Activated CD4-positive, alpha-beta T cell treated with anti-CD3 and anti-CD28 coated beads, Interleukin-2, amount 10 ng/mL, durations not matched to agents 24 days and 14 days (primary cell): Measurements from ENCODE around the gene INO80. TPM values are rescaled to one million over a fixed set of nuclear protein-coding genes. Genes with fewer than 3 reads are reported as not detected.

Source experiments
- DNase-seq: peaks from one replicate; pipeline ENCODE4 v3.0.0; 2022
- H3K27ac Mint-ChIP-seq: one replicate; pipeline ENCODE4 v1.8.0; 2022; ENCODE audit warnings: mild to moderate bottlenecking, mixed read lengths
- H3K27me3 Mint-ChIP-seq: one replicate; pipeline ENCODE4 v1.8.0; 2022; ENCODE audit warnings: mixed read lengths
- H3K36me3 Mint-ChIP-seq: one replicate; pipeline ENCODE4 v1.8.0; 2022; ENCODE audit warnings: low read depth, mild to moderate bottlenecking, mixed read lengths
- H3K4me1 Mint-ChIP-seq: one replicate; pipeline ENCODE4 v1.8.0; 2021; ENCODE audit warnings: mixed read lengths
- H3K4me3 Mint-ChIP-seq: one replicate; pipeline ENCODE4 v1.8.0; 2022; ENCODE audit warnings: mild to moderate bottlenecking, moderate library complexity, mixed read lengths
- H3K9me3 Mint-ChIP-seq: one replicate; pipeline ENCODE4 v1.8.0; 2021; ENCODE audit warnings: mixed read lengths
- intact Hi-C: fragments of 100-400 bp; cut with micrococcal nuclease; formaldehyde crosslinking; loops from one replicate; pipeline ENCODE4 v1.15.1; 2023
- total RNA-seq: library from RNA; stranded (reverse); gene quantifications from 2 replicates; pipeline ENCODE4 v1.2.3, GENCODE V29; 2022

INO80 gene
- total RNA-seq, 1 donor from 2014 or later, result 37.2 TPM

DNA sequence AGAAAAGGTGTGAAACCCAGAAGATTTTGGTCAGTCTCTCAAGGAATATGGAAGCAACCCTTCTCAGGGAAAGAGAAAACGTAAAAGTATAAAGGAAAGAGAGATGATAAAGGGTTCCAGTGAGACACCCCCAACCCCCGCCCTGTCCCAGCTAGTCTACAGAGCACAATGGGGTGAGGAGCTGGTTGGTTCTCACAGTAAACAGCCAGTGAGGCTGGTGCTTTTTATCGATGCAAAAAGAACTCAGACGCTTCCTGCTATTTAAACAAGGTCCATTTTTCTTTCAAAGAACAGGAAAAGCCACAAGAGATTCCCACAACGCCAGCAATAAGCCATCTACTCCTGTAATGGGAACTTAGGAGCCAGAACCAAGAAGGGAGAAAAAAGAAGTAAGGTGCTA is 96.9 kb downstream of the INO80 start:
- Mint-ChIP-seq H3K9me3 (no peaks in the 10 kb centered on the region), H3K27ac (no peak overlapping the region), H3K27me3 (no peaks in the 10 kb centered on the region), H3K36me3 (peaks cover 26% of the 10 kb centered on the region), H3K4me3 (no peak overlapping the region), H3K4me1 (peaks cover 13% of the 10 kb centered on the region)
- no peak for DNase-seq
- intact Hi-C loops, result loop anchor here (10.0 kb wide), 1 partner anchor 166 kb away; no protein-coding TSS in a partner anchor

- no peaks in the 10 kb centered on the region for H3K9me3 Mint-ChIP-seq
- intact Hi-C loops, result loop anchor here (10.0 kb wide), 1 partner anchor 166 kb away; no protein-coding TSS in a partner anchor
- H3K4me1 Mint-ChIP-seq, result peaks cover 15% of the 10 kb centered on the region
- no peak for DNase-seq
- peaks cover 28% of the 10 kb centered on the region for H3K36me3 Mint-ChIP-seq
- no peaks in the 10 kb centered on the region for H3K27me3 Mint-ChIP-seq
- H3K27ac Mint-ChIP-seq, result no peak overlapping the region
- H3K4me3 Mint-ChIP-seq, result no peak overlapping the region
Observed at GRCh38 chr15:41018534-41018933, 97.5 kb downstream of the INO80 start.

DNA sequence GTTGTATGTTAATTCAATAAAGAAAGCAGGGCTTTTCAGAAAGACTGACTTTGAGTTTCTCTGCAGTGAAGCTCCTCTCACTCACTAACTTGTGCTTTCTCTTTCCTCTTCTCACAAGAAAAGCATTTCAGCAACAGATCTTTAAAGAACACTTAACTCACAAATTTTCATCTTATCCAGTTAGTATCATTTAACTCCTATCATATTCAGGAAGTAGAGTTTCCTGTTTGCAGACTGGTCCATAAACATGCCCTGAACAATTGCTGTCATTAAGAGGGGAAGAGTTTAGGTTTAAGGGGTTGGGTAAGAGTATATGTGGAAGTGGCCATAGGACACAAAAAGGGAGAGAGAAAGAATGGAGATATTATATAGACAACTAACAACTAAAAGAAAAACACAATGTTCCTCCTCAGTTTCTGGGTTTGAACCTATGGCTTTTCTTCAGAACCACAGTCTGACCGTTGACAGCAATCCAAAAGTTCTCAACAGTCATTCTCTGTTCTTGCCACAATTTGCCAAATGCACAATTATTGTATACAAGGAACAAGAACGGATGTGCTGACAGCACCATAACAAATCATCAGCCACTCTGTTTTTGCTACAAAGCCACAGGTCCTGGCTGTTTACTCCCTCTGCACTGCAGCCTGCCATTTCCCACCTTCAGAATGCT is 98.9 kb downstream of the INO80 start:
- no peak for DNase-seq
- Mint-ChIP-seq H3K36me3 (peaks cover 31% of the 10 kb centered on the region), H3K27me3 (no peaks in the 10 kb centered on the region), H3K4me3 (no peak overlapping the region), H3K27ac (peak overlapping the region; percentile 43), H3K9me3 (no peaks in the 10 kb centered on the region), H3K4me1 (peaks cover 15% of the 10 kb centered on the region)
- intact Hi-C loops, result loop anchor here (10.0 kb wide), 1 partner anchor 168 kb away; no protein-coding TSS in a partner anchor

DNA sequence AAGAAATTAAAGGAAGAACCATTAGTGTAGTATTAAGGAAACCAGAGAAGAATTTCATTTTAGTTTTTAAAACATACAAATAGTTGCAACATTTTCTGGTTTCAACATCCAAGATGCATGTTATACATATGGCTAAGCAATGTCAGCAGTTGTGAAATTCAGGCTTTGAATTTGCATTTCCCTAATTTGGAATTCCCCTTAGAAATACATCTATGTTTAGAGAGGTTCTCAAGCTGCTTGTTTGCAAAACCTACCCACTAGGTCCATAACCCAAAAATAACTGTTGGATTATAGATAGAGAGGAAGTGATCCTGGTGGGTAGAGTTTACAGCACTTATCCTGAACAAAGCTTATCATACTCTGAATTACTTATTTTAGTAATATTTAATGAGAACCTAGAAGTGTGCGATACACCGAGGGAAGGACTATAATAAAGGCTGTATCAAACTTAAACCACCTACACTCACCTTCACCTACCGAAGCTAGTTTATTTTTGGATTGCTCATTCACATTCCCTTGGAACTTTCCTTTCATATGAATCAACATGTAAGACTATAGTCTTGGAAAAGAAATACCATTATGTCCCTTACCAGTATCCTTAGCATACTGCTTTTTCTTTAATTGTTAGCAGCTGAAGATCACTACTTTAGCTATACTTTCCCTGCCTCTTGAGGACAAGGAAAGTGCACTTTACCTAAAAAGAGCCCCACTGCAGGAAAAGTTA is 102.2 kb downstream of the INO80 start:
- DNase-seq, result no peak
- H3K27ac Mint-ChIP-seq, result peak overlapping the region; percentile 60
- H3K9me3 Mint-ChIP-seq, result no peaks in the 10 kb centered on the region
- peaks cover 30% of the 10 kb centered on the region for H3K36me3 Mint-ChIP-seq
- H3K27me3 Mint-ChIP-seq, result no peaks in the 10 kb centered on the region
- no peak overlapping the region for H3K4me3 Mint-ChIP-seq
- peaks cover 17% of the 10 kb centered on the region for H3K4me1 Mint-ChIP-seq
- intact Hi-C loops, result loop anchor here (10.0 kb wide), 1 partner anchor 171 kb away; no protein-coding TSS in a partner anchor

DNA sequence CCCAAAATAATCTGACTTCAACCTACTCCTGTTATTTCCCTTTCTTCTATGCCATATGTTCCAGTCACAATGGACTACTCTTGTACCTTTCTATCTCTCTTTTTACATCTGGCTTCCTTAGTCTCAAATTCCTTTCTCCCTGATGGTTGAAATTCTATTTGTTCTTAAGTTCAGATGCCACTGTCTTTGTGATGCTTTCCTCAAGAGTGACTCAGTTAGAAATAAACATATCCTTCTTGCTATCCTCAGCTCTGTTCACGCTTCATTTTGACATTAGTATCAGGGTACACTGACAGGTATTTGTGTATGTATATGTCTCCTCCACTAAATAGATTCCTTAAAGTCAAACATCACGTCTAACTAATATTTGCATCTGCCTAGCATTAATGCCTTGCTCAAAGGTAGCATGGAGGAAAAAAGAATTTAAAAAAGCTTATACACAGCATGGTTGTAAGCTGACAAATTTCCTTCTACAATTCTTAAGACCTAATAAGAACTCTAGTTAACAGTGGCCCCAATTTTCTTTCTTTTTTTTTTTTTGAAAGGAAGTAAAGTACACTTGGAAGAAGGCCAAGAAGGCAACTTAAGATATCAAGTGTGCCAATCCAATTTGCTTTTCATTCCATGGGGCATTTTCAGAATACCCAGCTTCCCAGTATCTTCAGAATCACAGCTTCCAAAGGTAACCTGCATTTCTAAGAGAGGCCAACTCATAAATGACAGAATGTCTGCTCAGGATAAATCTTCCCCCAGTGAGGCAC is 104.8 kb downstream of the INO80 start:
- DNase-seq, result no peak
- Mint-ChIP-seq H3K36me3 (peaks cover 33% of the 10 kb centered on the region), H3K27me3 (no peaks in the 10 kb centered on the region), H3K4me1 (peaks cover 5% of the 10 kb centered on the region), H3K27ac (no peak overlapping the region), H3K9me3 (no peaks in the 10 kb centered on the region), H3K4me3 (no peak overlapping the region)
- intact Hi-C loops, result loop anchor here (10.0 kb wide), 1 partner anchor 174 kb away; no protein-coding TSS in a partner anchor

- H3K9me3 Mint-ChIP-seq, result no peaks in the 10 kb centered on the region
- H3K36me3 Mint-ChIP-seq, result peaks cover 31% of the 10 kb centered on the region
- H3K27ac Mint-ChIP-seq, result no peak overlapping the region
- DNase-seq, result no peak
- H3K4me1 Mint-ChIP-seq, result peaks cover 5% of the 10 kb centered on the region
- no peaks in the 10 kb centered on the region for H3K27me3 Mint-ChIP-seq
- no peak overlapping the region for H3K4me3 Mint-ChIP-seq
- intact Hi-C loops, result loop anchor here (10.0 kb wide), 1 partner anchor 174 kb away; no protein-coding TSS in a partner anchor
Observed at GRCh38 chr15:41010345-41010744, 105.7 kb downstream of the INO80 start.

DNA sequence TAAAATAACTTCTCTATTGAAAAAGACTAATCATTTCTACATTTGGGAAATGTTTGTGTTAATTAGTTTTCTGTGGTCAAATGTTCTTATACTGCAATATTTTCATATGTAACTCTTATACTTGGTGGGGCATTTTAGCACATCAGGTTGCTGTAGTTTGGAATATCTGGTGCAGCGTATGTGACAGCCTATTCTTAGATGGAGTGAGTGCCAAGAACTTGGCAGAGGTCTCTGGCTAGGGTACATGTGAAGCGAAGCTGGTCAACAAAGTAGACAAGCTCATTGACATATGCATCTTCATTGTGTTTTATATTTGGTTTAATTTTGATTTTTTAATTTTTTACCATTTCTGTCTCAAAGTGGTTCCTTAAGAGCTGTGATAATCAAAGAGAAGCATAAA is 109.6 kb downstream of the INO80 start:
- Mint-ChIP-seq H3K4me1 (peaks cover 2% of the 10 kb centered on the region), H3K36me3 (peaks cover 26% of the 10 kb centered on the region), H3K4me3 (no peak overlapping the region), H3K27me3 (no peaks in the 10 kb centered on the region), H3K27ac (no peak overlapping the region), H3K9me3 (no peaks in the 10 kb centered on the region)
- intact Hi-C loops, result no loop called here
- DNase-seq, result no peak

DNA sequence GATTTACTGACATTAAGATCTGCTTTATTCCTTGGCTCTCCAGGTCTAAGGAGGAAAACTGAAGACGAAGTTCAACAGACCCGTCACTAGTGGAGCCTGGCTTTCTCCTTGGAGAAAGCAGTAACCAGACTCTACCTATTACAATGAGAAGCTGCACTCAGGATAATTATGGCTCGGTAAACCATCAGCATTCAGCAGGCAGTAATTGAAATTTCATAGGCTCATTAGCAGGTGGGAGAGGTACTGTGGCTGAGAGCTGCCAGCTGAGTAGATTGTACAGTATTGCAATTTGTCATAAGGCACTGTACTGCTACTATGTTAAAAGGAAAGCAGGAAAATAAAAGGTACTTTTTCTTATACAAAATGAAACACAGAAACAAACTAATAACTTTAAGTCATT is 111.6 kb downstream of the INO80 start:
- Mint-ChIP-seq H3K9me3 (no peaks in the 10 kb centered on the region), H3K36me3 (peaks cover 31% of the 10 kb centered on the region), H3K27me3 (no peaks in the 10 kb centered on the region), H3K4me1 (no peaks in the 10 kb centered on the region), H3K4me3 (no peak overlapping the region), H3K27ac (no peak overlapping the region)
- DNase-seq, result no peak
- intact Hi-C loops, result no loop called here

DNA sequence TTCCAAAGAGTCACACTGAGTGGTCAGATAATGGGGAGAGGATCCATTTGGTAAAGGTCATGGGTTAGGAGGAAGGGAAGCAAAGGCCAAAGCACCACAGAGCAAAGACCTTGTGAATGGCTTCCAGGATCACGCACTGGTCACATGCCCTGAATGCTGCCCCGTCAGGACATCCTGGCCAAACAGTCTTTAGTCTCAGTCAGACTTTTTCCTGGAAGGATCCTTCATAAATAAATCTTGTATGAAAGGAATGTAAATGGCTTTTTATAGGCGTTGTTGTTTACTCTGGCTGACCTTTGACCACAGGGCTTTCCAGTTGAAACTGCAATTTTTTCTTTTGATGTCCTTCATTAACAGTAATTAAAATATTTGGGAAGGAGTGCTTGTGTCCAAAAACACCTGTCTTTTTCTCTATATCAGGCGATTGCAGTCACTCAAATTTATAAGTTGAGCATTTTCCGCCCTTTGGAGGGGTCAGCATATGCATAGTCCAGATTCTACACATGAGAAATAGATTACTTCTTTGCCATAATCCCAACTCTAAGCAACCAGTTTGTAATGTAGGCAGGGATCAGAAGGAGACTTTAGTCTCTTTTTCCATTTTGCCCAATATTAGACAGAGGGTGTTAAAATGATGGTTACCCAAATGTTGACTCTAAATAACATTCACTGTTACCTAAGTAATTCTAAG is 114.4 kb downstream of the INO80 start:
- Mint-ChIP-seq H3K36me3 (peaks cover 33% of the 10 kb centered on the region), H3K27me3 (no peaks in the 10 kb centered on the region), H3K9me3 (no peaks in the 10 kb centered on the region), H3K4me1 (no peaks in the 10 kb centered on the region), H3K27ac (no peak overlapping the region), H3K4me3 (no peak overlapping the region)
- intact Hi-C loops, result no loop called here
- no peak for DNase-seq

DNA sequence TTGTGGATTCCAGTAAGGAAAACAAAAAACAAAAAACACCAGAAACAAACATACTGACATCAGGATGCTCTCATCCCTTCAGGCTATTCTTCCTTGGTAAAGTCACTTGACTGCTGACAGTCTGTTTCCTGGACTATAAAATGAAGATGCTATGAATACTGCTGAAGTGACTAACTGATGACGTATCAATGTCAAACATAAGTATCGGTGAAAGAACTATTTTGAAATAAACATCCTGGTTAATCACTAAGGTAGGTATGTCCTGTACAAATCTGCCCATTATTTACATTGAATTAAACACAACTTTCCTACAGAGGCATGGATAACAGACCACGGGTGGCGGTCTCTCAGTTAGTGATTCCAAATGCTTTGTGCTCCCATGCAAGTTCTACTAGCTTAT is 116.9 kb downstream of the INO80 start:
- Mint-ChIP-seq H3K27me3 (no peaks in the 10 kb centered on the region), H3K9me3 (no peaks in the 10 kb centered on the region), H3K4me1 (peaks cover 4% of the 10 kb centered on the region), H3K36me3 (peaks cover 37% of the 10 kb centered on the region), H3K27ac (no peak overlapping the region), H3K4me3 (no peak overlapping the region)
- no peak for DNase-seq
- intact Hi-C loops, result no loop called here

DNA sequence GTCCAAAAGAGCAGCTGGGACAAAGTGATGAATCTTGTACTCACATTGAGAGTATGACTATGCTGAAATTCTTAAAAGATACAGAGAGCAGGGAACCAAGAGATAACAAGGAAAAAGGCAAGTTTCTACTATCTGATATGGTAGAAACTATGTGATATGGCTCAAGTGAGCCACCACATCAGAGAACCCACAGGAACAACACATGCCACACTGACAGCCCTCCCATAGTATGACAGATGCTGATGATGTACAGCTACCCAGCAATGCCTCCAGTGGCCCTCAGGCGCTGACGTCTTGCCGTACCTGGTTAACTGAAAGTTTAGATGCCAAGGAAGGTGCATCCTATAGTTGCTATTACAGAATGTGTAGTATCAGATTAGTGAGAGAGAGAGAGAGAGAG is 120.4 kb downstream of the INO80 start:
- Mint-ChIP-seq H3K36me3 (peaks cover 42% of the 10 kb centered on the region), H3K27ac (peak overlapping the region; percentile 6), H3K4me1 (peaks cover 13% of the 10 kb centered on the region), H3K9me3 (no peaks in the 10 kb centered on the region), H3K4me3 (no peak overlapping the region), H3K27me3 (no peaks in the 10 kb centered on the region)
- intact Hi-C loops, result no loop called here
- no peak for DNase-seq

- Mint-ChIP-seq H3K36me3 (peaks cover 55% of the 10 kb centered on the region), H3K27me3 (no peaks in the 10 kb centered on the region), H3K4me1 (peaks cover 21% of the 10 kb centered on the region), H3K9me3 (peaks cover 6% of the 10 kb centered on the region), H3K27ac (no peak overlapping the region), H3K4me3 (no peak overlapping the region)
- intact Hi-C loops, result no loop called here
- DNase-seq, result no peak
Observed at GRCh38 chr15:40992825-40993224, 123.3 kb downstream of the INO80 start.

DNA sequence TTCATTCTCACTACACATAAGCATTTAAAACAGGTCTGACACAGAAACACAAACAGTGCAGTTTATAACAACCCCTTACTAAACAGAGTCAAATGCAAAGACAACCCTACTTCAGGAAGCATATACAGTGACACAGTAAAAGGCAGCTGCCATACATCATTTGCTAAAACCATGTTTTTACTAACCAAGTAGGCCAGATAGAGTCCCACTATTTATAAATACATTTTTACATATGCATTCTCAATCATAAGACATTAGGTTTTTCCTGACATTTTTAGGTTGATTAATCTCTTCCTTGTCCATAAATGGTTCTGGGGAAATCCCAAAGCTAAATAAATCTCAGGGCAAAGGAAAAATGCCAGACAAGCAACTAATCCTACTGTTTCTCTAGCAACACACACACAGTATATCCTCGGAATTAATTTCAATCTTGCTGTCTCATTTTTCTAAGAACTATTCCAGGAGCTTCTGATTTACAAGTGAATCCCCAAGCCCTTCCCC is 123.8 kb downstream of the INO80 start:
- Mint-ChIP-seq H3K4me1 (peaks cover 21% of the 10 kb centered on the region), H3K9me3 (peaks cover 6% of the 10 kb centered on the region), H3K36me3 (peaks cover 57% of the 10 kb centered on the region), H3K27ac (no peak overlapping the region), H3K27me3 (no peaks in the 10 kb centered on the region), H3K4me3 (no peak overlapping the region)
- DNase-seq, result no peak
- intact Hi-C loops, result no loop called here
